Non-pigmented ciliary epithelial cell (primary cell): Measurements from ENCODE around the gene CCR4.
A peak's percentile ranks its signal among the peaks of the same experiment; 100 is the strongest.
"Not testable (repeated sequence)": the region's sequence is repeated elsewhere in the genome, so short reads cannot be mapped to it uniquely, and the experiment has no call there.

Experiments used
- DNase-seq: peaks from one replicate; pipeline ENCODE4 v3.0.0-alpha.2; 2010; ENCODE audit warnings: low read depth

CCR4 gene

GRCh38 chr3:32951410-32951811, at the start of gene CCR4:
TSS of gene CCR4 (plus strand) at chr3:32951644. CDS start at chr3:32953423, 1,779 bp downstream.
- DNase-seq, result no peak

GRCh38 chr3:32902887-32903371, 48.5 kb upstream of the CCR4 start:
- not testable (repeated sequence) for DNase-seq

GRCh38 chr3:32903953-32904352, 47.5 kb upstream of the CCR4 start:
- no peak for DNase-seq

- DNase-seq, result no peak
Measured at GRCh38 chr3:32909999-32910398, 41.4 kb upstream of the CCR4 start.

- no peak for DNase-seq
Measured at GRCh38 chr3:32910954-32911353, 40.5 kb upstream of the CCR4 start.

GRCh38 chr3:32912046-32912445, 39.4 kb upstream of the CCR4 start:
- no peak for DNase-seq

- DNase-seq, result no peak
Measured at GRCh38 chr3:32913790-32914446, 37.5 kb upstream of the CCR4 start.

- no peak for DNase-seq
Measured at GRCh38 chr3:32919920-32920319, 31.5 kb upstream of the CCR4 start.

GRCh38 chr3:32922078-32922477, 29.4 kb upstream of the CCR4 start:
- no peak for DNase-seq

- no peak for DNase-seq
Measured at GRCh38 chr3:32930161-32930560, 21.3 kb upstream of the CCR4 start.

GRCh38 chr3:32931273-32931672, 20.2 kb upstream of the CCR4 start:
- not testable (repeated sequence) for DNase-seq

- DNase-seq, result no peak
Measured at GRCh38 chr3:32934150-32934742, 17.2 kb upstream of the CCR4 start.

- no peak for DNase-seq
Measured at GRCh38 chr3:32937331-32937730, 14.1 kb upstream of the CCR4 start.

GRCh38 chr3:32939531-32940284, 11.7 kb upstream of the CCR4 start:
- DNase-seq, result not testable (repeated sequence)

- no peak for DNase-seq
Measured at GRCh38 chr3:32940726-32941125, 10.7 kb upstream of the CCR4 start.

GRCh38 chr3:32945136-32945535, 6.3 kb upstream of the CCR4 start:
- DNase-seq, result peak; percentile 8

- DNase-seq, result not testable (repeated sequence)
Measured at GRCh38 chr3:32945598-32945997, 5.8 kb upstream of the CCR4 start.

GRCh38 chr3:32946973-32947788, 4.3 kb upstream of the CCR4 start:
- no peak for DNase-seq

GRCh38 chr3:32947789-32948238, 3.6 kb upstream of the CCR4 start:
- DNase-seq, result peak; percentile 56

- DNase-seq, result no peak
Measured at GRCh38 chr3:32948625-32949445, 2.6 kb upstream of the CCR4 start.

GRCh38 chr3:32950516-32950915, 928 bp upstream of the CCR4 start:
- DNase-seq, result no peak
